ENCODE data around the gene EFNA5.

The EFNA5 gene

GRCh38 chr5:107401470-107402122, 269.1 kb downstream of the EFNA5 start:
- DNase-seq (ENCODE audit: low spot score): no peak
- Mint-ChIP-seq H3K4me3 (no peak overlapping the region), H3K9me3 (no peaks in the 10 kb centered on the region), H3K27me3 (ENCODE audit: low read depth) (peaks cover 12% of the 10 kb centered on the region), H3K4me1 (ENCODE audit: low read depth) (no peaks in the 10 kb centered on the region), H3K27ac (no peak overlapping the region), H3K36me3 (ENCODE audit: low read depth) (no peaks in the 10 kb centered on the region)

GRCh38 chr5:107400328-107400727, 270.4 kb downstream of the EFNA5 start:
- no peaks in the 10 kb centered on the region for H3K36me3 Mint-ChIP-seq (ENCODE audit: low read depth)
- peaks cover 14% of the 10 kb centered on the region for H3K27me3 Mint-ChIP-seq (ENCODE audit: low read depth)
- no peak overlapping the region for H3K4me3 Mint-ChIP-seq
- H3K27ac Mint-ChIP-seq: no peak overlapping the region
- H3K9me3 Mint-ChIP-seq: no peaks in the 10 kb centered on the region
- H3K4me1 Mint-ChIP-seq (ENCODE audit: low read depth): no peaks in the 10 kb centered on the region
- no peak for DNase-seq (ENCODE audit: low spot score)

- Mint-ChIP-seq H3K27me3 (ENCODE audit: low read depth) (peaks cover 16% of the 10 kb centered on the region), H3K27ac (no peak overlapping the region), H3K36me3 (ENCODE audit: low read depth) (no peaks in the 10 kb centered on the region), H3K4me3 (no peak overlapping the region), H3K9me3 (no peaks in the 10 kb centered on the region), H3K4me1 (ENCODE audit: low read depth) (no peaks in the 10 kb centered on the region)
- no peak for DNase-seq (ENCODE audit: low spot score)
Observed at GRCh38 chr5:107398703-107399102, 272.0 kb downstream of the EFNA5 start.

DNA sequence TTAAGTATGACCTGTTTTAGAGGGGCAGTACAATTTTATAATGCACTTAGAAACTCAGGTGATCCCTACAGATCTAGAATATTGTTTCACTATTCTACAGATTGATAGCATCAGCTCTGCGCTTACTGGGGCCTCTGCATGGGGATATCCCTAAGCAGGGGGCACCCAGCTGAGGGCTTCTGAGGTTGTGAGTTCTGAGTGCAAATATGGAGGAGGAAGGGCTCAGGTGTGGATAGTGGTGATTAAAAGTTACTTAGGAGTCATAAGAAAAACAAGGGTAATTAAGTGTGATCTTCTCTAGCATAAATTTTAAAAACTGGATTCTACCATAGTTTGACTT, 274.4 kb downstream of the EFNA5 start:
- H3K9me3 Mint-ChIP-seq: no peaks in the 10 kb centered on the region
- H3K4me1 Mint-ChIP-seq (ENCODE audit: low read depth): no peaks in the 10 kb centered on the region
- no peaks in the 10 kb centered on the region for H3K36me3 Mint-ChIP-seq (ENCODE audit: low read depth)
- H3K27me3 Mint-ChIP-seq (ENCODE audit: low read depth): peaks cover 16% of the 10 kb centered on the region
- no peak for DNase-seq (ENCODE audit: low spot score)
- H3K4me3 Mint-ChIP-seq: no peak overlapping the region
- H3K27ac Mint-ChIP-seq: no peak overlapping the region

- Mint-ChIP-seq H3K9me3 (no peaks in the 10 kb centered on the region), H3K27me3 (ENCODE audit: low read depth) (peaks cover 16% of the 10 kb centered on the region), H3K27ac (no peak overlapping the region), H3K4me1 (ENCODE audit: low read depth) (no peaks in the 10 kb centered on the region), H3K4me3 (no peak overlapping the region), H3K36me3 (ENCODE audit: low read depth) (no peaks in the 10 kb centered on the region)
- no peak for DNase-seq (ENCODE audit: low spot score)
Observed at GRCh38 chr5:107395632-107396350, 274.9 kb downstream of the EFNA5 start.

GRCh38 chr5:107393851-107394250, 276.9 kb downstream of the EFNA5 start:
- DNase-seq (ENCODE audit: low spot score): no peak
- H3K27ac Mint-ChIP-seq: no peak overlapping the region
- H3K27me3 Mint-ChIP-seq (ENCODE audit: low read depth): peaks cover 10% of the 10 kb centered on the region
- no peaks in the 10 kb centered on the region for H3K9me3 Mint-ChIP-seq
- H3K4me1 Mint-ChIP-seq (ENCODE audit: low read depth): peaks cover 10% of the 10 kb centered on the region
- no peaks in the 10 kb centered on the region for H3K36me3 Mint-ChIP-seq (ENCODE audit: low read depth)
- H3K4me3 Mint-ChIP-seq: no peak overlapping the region

DNA sequence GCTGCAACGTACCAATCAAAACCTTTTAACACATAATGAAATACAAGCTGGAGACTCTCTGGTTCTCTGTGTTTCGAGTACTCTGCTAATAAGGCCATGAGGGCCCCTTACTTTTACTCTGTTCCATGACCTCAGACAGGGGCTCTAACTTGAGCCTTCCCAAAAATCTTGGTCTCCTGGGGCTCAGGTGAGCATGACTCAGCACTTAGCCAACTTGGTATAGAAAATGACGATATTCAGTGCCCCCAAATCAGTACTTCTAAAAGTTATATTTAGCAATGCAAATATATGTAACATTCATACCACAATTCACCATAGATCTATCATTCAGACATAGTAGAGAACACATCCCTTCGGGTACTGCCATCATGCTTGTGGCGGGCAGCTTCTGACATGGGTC, 278.9 kb downstream of the EFNA5 start:
- Mint-ChIP-seq H3K4me3 (no peak overlapping the region), H3K36me3 (ENCODE audit: low read depth) (no peaks in the 10 kb centered on the region), H3K4me1 (ENCODE audit: low read depth) (peaks cover 24% of the 10 kb centered on the region), H3K27me3 (ENCODE audit: low read depth) (peaks cover 5% of the 10 kb centered on the region), H3K9me3 (no peaks in the 10 kb centered on the region), H3K27ac (no peak overlapping the region)
- no peak for DNase-seq (ENCODE audit: low spot score)

GRCh38 chr5:107389775-107390148, 281.0 kb downstream of the EFNA5 start:
- peaks cover 24% of the 10 kb centered on the region for H3K4me1 Mint-ChIP-seq (ENCODE audit: low read depth)
- no peaks in the 10 kb centered on the region for H3K36me3 Mint-ChIP-seq (ENCODE audit: low read depth)
- peaks cover 9% of the 10 kb centered on the region for H3K27me3 Mint-ChIP-seq (ENCODE audit: low read depth)
- H3K9me3 Mint-ChIP-seq: no peaks in the 10 kb centered on the region
- peak overlapping the region; percentile 46 for H3K27ac Mint-ChIP-seq
- H3K4me3 Mint-ChIP-seq: peak overlapping the region; percentile 49
- no peak for DNase-seq (ENCODE audit: low spot score)

DNA sequence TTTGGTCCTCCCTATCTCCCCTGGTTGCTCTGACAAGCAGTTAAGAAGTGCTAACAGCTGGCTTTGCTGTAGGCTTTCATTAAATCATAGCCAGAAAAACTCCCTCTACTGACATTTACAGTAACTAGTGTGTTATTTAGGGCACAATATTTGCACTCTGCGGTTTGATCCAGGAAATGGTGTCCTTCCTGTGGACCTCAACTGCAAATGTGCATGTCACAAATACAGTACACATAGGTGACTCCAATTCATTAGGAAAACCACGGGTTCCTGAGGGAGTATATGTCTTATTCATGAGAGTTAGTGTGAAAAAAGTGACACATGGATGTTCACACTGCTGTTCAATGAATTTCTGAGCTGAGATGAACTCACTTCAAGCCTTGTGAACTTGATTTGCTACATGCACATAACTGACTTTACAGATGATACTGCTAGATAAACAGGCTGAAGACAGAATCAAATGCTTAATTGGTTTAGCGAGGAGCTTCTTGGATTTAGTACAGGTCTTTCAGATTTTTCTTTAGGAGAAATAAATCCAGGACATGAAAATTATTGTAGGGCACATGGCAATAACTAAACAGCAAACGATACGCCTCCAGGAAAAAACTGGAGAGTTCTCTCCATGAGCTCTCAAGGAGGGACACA, 281.5 kb downstream of the EFNA5 start:
- Mint-ChIP-seq H3K36me3 (ENCODE audit: low read depth) (no peaks in the 10 kb centered on the region), H3K27ac (peak overlapping the region; percentile 26), H3K9me3 (no peaks in the 10 kb centered on the region), H3K27me3 (ENCODE audit: low read depth) (peaks cover 11% of the 10 kb centered on the region), H3K4me3 (peak overlapping the region; percentile 62), H3K4me1 (ENCODE audit: low read depth) (peaks cover 24% of the 10 kb centered on the region)
- DNase-seq (ENCODE audit: low spot score): peak; percentile 42

- peak overlapping the region; percentile 62 for H3K4me3 Mint-ChIP-seq
- no peaks in the 10 kb centered on the region for H3K36me3 Mint-ChIP-seq (ENCODE audit: low read depth)
- peak; percentile 11 for DNase-seq (ENCODE audit: low spot score)
- peaks cover 24% of the 10 kb centered on the region for H3K4me1 Mint-ChIP-seq (ENCODE audit: low read depth)
- H3K27me3 Mint-ChIP-seq (ENCODE audit: low read depth): peaks cover 11% of the 10 kb centered on the region
- no peaks in the 10 kb centered on the region for H3K9me3 Mint-ChIP-seq
- peak overlapping the region; percentile 74 for H3K27ac Mint-ChIP-seq
Observed at GRCh38 chr5:107388141-107388861, 282.4 kb downstream of the EFNA5 start.

- Mint-ChIP-seq H3K4me1 (ENCODE audit: low read depth) (peaks cover 24% of the 10 kb centered on the region), H3K36me3 (ENCODE audit: low read depth) (no peaks in the 10 kb centered on the region), H3K4me3 (peak overlapping the region; percentile 62), H3K27me3 (ENCODE audit: low read depth) (peaks cover 13% of the 10 kb centered on the region), H3K27ac (peak overlapping the region; percentile 74), H3K9me3 (no peaks in the 10 kb centered on the region)
- no peak for DNase-seq (ENCODE audit: low spot score)
Observed at GRCh38 chr5:107387526-107388140, 283.1 kb downstream of the EFNA5 start.

DNA sequence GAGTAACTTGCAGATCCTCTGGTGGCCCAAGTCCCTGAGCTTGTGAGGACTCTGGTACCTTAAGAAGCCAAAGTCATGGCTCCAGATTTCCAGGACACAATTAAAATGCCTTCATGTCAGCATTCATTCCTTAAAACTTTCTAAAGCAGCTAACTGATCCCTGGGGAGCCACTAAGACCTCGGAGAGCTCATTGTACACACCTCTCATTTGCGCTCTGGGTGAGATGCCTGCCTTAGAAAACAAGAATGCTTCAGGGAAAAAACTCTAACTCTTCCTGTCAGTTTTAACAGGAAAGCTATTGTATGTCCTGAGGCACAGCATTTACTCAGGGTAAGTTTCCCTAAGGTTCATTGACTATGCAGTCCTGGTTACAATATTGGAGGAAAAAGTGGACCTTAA, 285.0 kb downstream of the EFNA5 start:
- DNase-seq (ENCODE audit: low spot score): no peak
- H3K9me3 Mint-ChIP-seq: no peaks in the 10 kb centered on the region
- no peaks in the 10 kb centered on the region for H3K36me3 Mint-ChIP-seq (ENCODE audit: low read depth)
- H3K27ac Mint-ChIP-seq: no peak overlapping the region
- H3K27me3 Mint-ChIP-seq (ENCODE audit: low read depth): peaks cover 13% of the 10 kb centered on the region
- no peak overlapping the region for H3K4me3 Mint-ChIP-seq
- H3K4me1 Mint-ChIP-seq (ENCODE audit: low read depth): peaks cover 24% of the 10 kb centered on the region

DNA sequence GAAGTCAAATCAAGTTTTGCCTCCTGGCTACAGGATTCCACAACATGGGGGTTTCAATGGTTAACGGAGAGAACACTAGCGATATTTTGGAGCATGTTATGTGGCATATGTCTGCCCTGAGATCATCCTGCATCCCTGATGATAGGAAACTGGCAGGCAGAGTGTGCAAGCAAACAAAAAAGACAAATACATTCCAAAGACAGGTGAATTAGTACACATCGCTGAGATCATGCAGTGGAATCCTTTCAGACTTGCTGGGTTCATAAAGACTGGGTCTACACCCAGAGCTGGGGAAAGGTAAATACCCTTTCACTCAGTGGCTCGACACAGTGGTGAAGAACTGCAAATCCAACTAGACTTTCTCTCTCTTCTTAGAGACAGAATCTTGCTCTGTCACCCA, 286.5 kb downstream of the EFNA5 start:
- DNase-seq (ENCODE audit: low spot score): no peak
- Mint-ChIP-seq H3K4me3 (no peak overlapping the region), H3K27me3 (ENCODE audit: low read depth) (peaks cover 14% of the 10 kb centered on the region), H3K4me1 (ENCODE audit: low read depth) (peaks cover 18% of the 10 kb centered on the region), H3K27ac (no peak overlapping the region), H3K9me3 (no peaks in the 10 kb centered on the region), H3K36me3 (ENCODE audit: low read depth) (no peaks in the 10 kb centered on the region)

- Mint-ChIP-seq H3K4me1 (ENCODE audit: low read depth) (peaks cover 10% of the 10 kb centered on the region), H3K27ac (no peak overlapping the region), H3K27me3 (ENCODE audit: low read depth) (peaks cover 14% of the 10 kb centered on the region), H3K4me3 (no peak overlapping the region), H3K9me3 (no peaks in the 10 kb centered on the region), H3K36me3 (ENCODE audit: low read depth) (no peaks in the 10 kb centered on the region)
- DNase-seq (ENCODE audit: low spot score): no peak
Observed at GRCh38 chr5:107383414-107383813, 287.3 kb downstream of the EFNA5 start.
